Adrenal gland (tissue), 5 donors: ENCODE data around the gene PSAP.

Experiments used
- CTCF ChIP-seq, 6 experiments: fragments of 450-650 bp in 4 of 6; fragments of 200-600 bp in 2 of 6; sonication (generic) in 1 of 6; IDR thresholded peaks; 1 replicate in 5 of 6; 2 replicates in 1 of 6; pipeline versions ENCODE4 v1.5.1 to v1.8.0; 2016 to 2021; ENCODE audit warnings: antibody characterized with exemption in 6 of 6, mild to moderate bottlenecking in 2 of 6, moderate library complexity in 1 of 6
- POLR2A ChIP-seq, 2 donors: fragments of 450-650 bp; IDR thresholded peaks; one replicate each; pipeline ENCODE4 v1.6.1; 2017; ENCODE audit warnings: antibody characterized with exemption in 2 of 2, mild to moderate bottlenecking in 2 of 2, moderate library complexity in 1 of 2
- donor health status: DM: no; HTN: no; CAD: no.

DNA sequence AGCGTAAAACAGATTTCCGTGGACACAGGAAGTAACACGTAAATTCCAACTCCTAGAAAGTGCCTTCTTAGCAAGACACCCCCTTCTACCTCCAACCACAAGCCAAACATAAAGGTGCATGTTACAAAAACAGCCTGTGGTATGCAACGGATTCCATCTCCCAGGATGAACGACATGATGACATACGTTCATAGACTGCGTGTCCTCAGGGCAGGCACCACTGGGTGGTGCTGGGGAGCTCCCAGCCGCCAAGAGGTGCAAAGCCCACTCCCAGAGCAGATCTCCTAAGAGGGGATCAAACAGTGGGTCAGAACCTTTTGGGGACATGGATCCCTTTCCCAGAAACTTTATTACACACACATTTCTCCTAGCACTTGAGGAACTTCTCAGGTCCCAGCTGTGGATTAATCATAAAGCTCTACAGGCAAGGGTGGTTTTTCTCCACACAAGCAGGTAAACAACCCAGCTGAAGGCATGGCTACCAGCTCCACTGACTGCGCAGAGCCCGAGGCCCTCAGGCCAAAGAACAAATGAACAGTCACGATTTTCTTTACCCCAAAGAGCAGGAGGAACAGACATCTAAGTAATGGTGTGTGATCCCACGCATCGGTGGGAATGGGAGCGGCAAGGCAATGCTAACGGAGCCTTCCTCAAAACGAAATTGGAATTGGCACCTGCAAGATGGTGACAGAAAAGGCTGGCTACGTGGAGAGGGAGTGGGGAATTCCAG lies 13.8 kb downstream of the PSAP start:
- TF ChIP-seq CTCF (IDR thresholded peaks at IDR 0.05) = peak in 2 of 6 experiments; percentile 21 to 23
- TF ChIP-seq POLR2A (IDR thresholded peaks at IDR 0.05) = no peak
